H1 (cell line): Measurements from ENCODE around the gene FFAR2. TPM values are rescaled to one million over a fixed set of nuclear protein-coding genes. Genes with fewer than 3 reads are reported as not detected.

ENCODE experiments used
- CTCF ChIA-PET: fragments of 300-600 bp; sonication (Branson Sonifier 250); formaldehyde crosslinking; loops from one replicate; lab custom pipeline; 2021; ENCODE audit not compliant: partially characterized antibody; lab: Charles Lee
- POLR2A ChIA-PET: fragments of 300-600 bp; sonication (Branson Sonifier 250); formaldehyde crosslinking; loops from one replicate; lab custom pipeline; 2021; ENCODE audit warnings: inconsistent platforms; ENCODE audit not compliant: partially characterized antibody; lab: Charles Lee
- DNase-seq, 2 experiments: peaks; one replicate each; pipeline versions ENCODE4 v3.0.0 to v3.0.0-alpha.2; 2010 to 2022; ENCODE audit warnings: low spot score in 2 of 2, low read depth in 1 of 2, mixed read lengths in 1 of 2
- FAIRE-seq: peaks from 2 replicates; lab custom pipeline; 2011; peaks lifted over from hg19 to GRCh38; lab: Jason Lieb, UNC
- H2AFZ ChIP-seq: 2 replicates; pipeline ENCODE4 v1.8.1; 2012; ENCODE audit warnings: low read length, inconsistent platforms
- H2AK5ac ChIP-seq: 2 replicates; pipeline ENCODE4 v1.6.1; 2013; ENCODE audit warnings: low read depth, low read length
- H2BK120ac ChIP-seq: replicated peaks from 2 replicates; pipeline ENCODE3; 2013; ENCODE audit warnings: low read depth, low read length, inconsistent platforms
- H2BK12ac ChIP-seq: 2 replicates; pipeline ENCODE4 v1.6.1; 2013; ENCODE audit warnings: low read depth, low read length
- H2BK15ac ChIP-seq: 2 replicates; pipeline ENCODE4 v1.6.1; 2013; ENCODE audit warnings: low read length
- H2BK20ac ChIP-seq: 2 replicates; pipeline ENCODE4 v1.6.1; 2013; ENCODE audit warnings: low read length
- H2BK5ac ChIP-seq: 2 replicates; pipeline ENCODE4 v1.6.1; 2013; ENCODE audit warnings: low read depth, low read length
- H3K14ac ChIP-seq: 2 replicates; pipeline ENCODE4 v1.6.1; 2013; ENCODE audit warnings: inconsistent platforms; ENCODE audit not compliant: insufficient read length
- H3K18ac ChIP-seq: 2 replicates; pipeline ENCODE4 v1.6.1; 2013; ENCODE audit warnings: low read length; ENCODE audit errors: extremely low read depth
- H3K23ac ChIP-seq: 2 replicates; pipeline ENCODE4 v1.6.1; 2013; ENCODE audit warnings: inconsistent platforms; ENCODE audit not compliant: insufficient read length
- H3K23me2 ChIP-seq: 2 replicates; pipeline ENCODE4 v1.6.1; 2013; ENCODE audit warnings: low read depth, low read length
- H3K27ac ChIP-seq: 2 replicates; pipeline ENCODE4 v1.6.1; 2011; ENCODE audit warnings: low read depth, low read length, inconsistent platforms
- H3K27me3 ChIP-seq, 4 experiments: replicated peaks in 1 of 4; 1 replicate in 1 of 4; 2 replicates in 3 of 4; pipeline versions ENCODE4 v1.6.1 to v1.8.1; 2011 to 2013; ENCODE audit warnings: low read length in 3 of 4, mild to moderate bottlenecking in 3 of 4, inconsistent platforms in 2 of 4, mixed read lengths in 2 of 4, moderate library complexity in 1 of 4; ENCODE audit not compliant: control insufficient read depth in 3 of 4, insufficient read depth in 3 of 4; ENCODE audit errors: extremely low read depth in 1 of 4
- H3K36me3 ChIP-seq, 4 experiments: 2 replicates each; pipeline versions ENCODE4 v1.6.1 to v1.8.1; 2011 to 2013; ENCODE audit warnings: mild to moderate bottlenecking in 4 of 4, low read length in 3 of 4, moderate library complexity in 2 of 4, control low read depth in 1 of 4, inconsistent platforms in 1 of 4; ENCODE audit not compliant: insufficient read depth in 4 of 4, control insufficient read depth in 2 of 4
- H3K4ac ChIP-seq: replicated peaks from 2 replicates; pipeline ENCODE3; 2013; ENCODE audit warnings: low read length, low read depth, mixed read lengths, inconsistent platforms; ENCODE audit not compliant: insufficient read length
- H3K4me1 ChIP-seq, 4 experiments: replicated peaks in 1 of 4; 1 replicate in 1 of 4; 2 replicates in 3 of 4; pipeline versions ENCODE4 v1.6.1 to v1.8.1; 2011 to 2013; ENCODE audit warnings: low read length in 3 of 4, inconsistent platforms in 2 of 4, mixed read lengths in 1 of 4; ENCODE audit not compliant: insufficient read depth in 4 of 4, control insufficient read depth in 3 of 4
- H3K4me2 ChIP-seq, 2 experiments: 2 replicates each; pipeline versions ENCODE4 v1.6.1 to v1.8.1; 2011 to 2013; ENCODE audit warnings: low read depth in 2 of 2, low read length in 2 of 2, control low read depth in 1 of 2, inconsistent platforms in 1 of 2, mild to moderate bottlenecking in 1 of 2; ENCODE audit not compliant: insufficient read depth in 1 of 2
- H3K4me3 ChIP-seq, 4 experiments: fragments of 200-600, 300-600 bp in 1 of 4; sonication (generic), shearing (Covaris generic), sonication (Bioruptor Twin) in 1 of 4; 2 replicates each; pipeline versions ENCODE4 v1.5.1 to v1.8.1; 2011 to 2016; ENCODE audit warnings: low read length in 4 of 4, low read depth in 3 of 4, control low read depth in 2 of 4, inconsistent platforms in 2 of 4, mild to moderate bottlenecking in 2 of 4, mixed read lengths in 1 of 4, moderate library complexity in 1 of 4; ENCODE audit not compliant: insufficient read depth in 2 of 4; ENCODE audit errors: extremely low read depth in 1 of 4
- H3K56ac ChIP-seq: replicated peaks from 2 replicates; pipeline ENCODE3; 2013; ENCODE audit warnings: low read depth, mild to moderate bottlenecking, mixed read lengths, low read length, inconsistent platforms; ENCODE audit not compliant: insufficient read length
- H3K79me1 ChIP-seq: 2 replicates; pipeline ENCODE4 v1.6.1; 2013; ENCODE audit warnings: low read depth, low read length, control low read depth
- H3K79me2 ChIP-seq, 2 experiments: 2 replicates each; pipeline versions ENCODE4 v1.6.1 to v1.8.1; 2012 to 2013; ENCODE audit warnings: low read length in 2 of 2, mild to moderate bottlenecking in 2 of 2, inconsistent platforms in 1 of 2; ENCODE audit not compliant: insufficient read depth in 2 of 2, control insufficient read depth in 1 of 2
- H3K9ac ChIP-seq, 4 experiments: replicated peaks in 1 of 4; 1 replicate in 1 of 4; 2 replicates in 3 of 4; pipeline versions ENCODE4 v1.6.1 to v1.8.1; 2011 to 2013; ENCODE audit warnings: low read depth in 3 of 4, low read length in 3 of 4, control low read depth in 2 of 4, mild to moderate bottlenecking in 2 of 4, moderate library complexity in 2 of 4, inconsistent platforms in 1 of 4; ENCODE audit errors: extremely low read depth in 1 of 4
- H3K9me3 ChIP-seq, 2 experiments: 2 replicates each; pipeline versions ENCODE4 v1.6.1 to v1.8.1; 2012 to 2013; ENCODE audit warnings: mild to moderate bottlenecking in 2 of 2, moderate library complexity in 2 of 2, control low read depth in 1 of 2, inconsistent platforms in 1 of 2, low read depth in 1 of 2, low read length in 1 of 2, mixed read lengths in 1 of 2; ENCODE audit not compliant: insufficient read depth in 2 of 2
- H4K20me1 ChIP-seq, 2 experiments: replicated peaks in 1 of 2; 2 replicates each; pipeline versions ENCODE3 to v1.8.1; 2011 to 2013; ENCODE audit warnings: inconsistent platforms in 2 of 2, low read length in 2 of 2, mild to moderate bottlenecking in 1 of 2; ENCODE audit not compliant: insufficient read depth in 2 of 2, control insufficient read depth in 1 of 2
- H4K5ac ChIP-seq: 2 replicates; pipeline ENCODE4 v1.6.1; 2013; ENCODE audit warnings: low read length, low read depth, mixed read lengths, inconsistent platforms; ENCODE audit not compliant: insufficient read length
- H4K8ac ChIP-seq: 2 replicates; pipeline ENCODE4 v1.8.0; 2013; ENCODE audit warnings: mild to moderate bottlenecking, moderate library complexity, low read length, inconsistent platforms; ENCODE audit not compliant: insufficient read depth; ENCODE audit errors: extremely low read depth
- H4K91ac ChIP-seq: replicated peaks from 2 replicates; pipeline ENCODE3; 2013; ENCODE audit warnings: low read length, mixed read lengths, inconsistent platforms; ENCODE audit not compliant: insufficient read length
- ASH2L ChIP-seq: fragments of 200-600, 300-600 bp; sonication (generic); IDR thresholded peaks from one replicate; pipeline ENCODE4 v1.7.1; 2017; ENCODE audit warnings: low read length
- FOSL1 ChIP-seq: IDR thresholded peaks from 2 replicates; pipeline ENCODE4 v1.6.1; 2011; ENCODE audit warnings: mild to moderate bottlenecking, low read depth, low read length, moderate library complexity; ENCODE audit not compliant: insufficient read depth
- KDM5A ChIP-seq: fragments of 200-600 bp; IDR thresholded peaks from 2 replicates; pipeline ENCODE4 v1.7.1; 2012; ENCODE audit warnings: mild to moderate bottlenecking, low read length, inconsistent platforms, mixed read lengths
- SIX5 ChIP-seq: IDR thresholded peaks from 2 replicates; pipeline ENCODE4 v1.6.1; 2011; ENCODE audit warnings: mild to moderate bottlenecking, low read depth, low read length
- TBP ChIP-seq: IDR thresholded peaks from 2 replicates; pipeline ENCODE4 v1.6.1; 2011; ENCODE audit warnings: low read depth, low read length, improper control_type of control experiment
- WGBS, 2 experiments: shearing (Covaris generic) in 1 of 2; methylation state at CpG; one replicate each; pipeline versions ENCODE4 v1.1.6 to v1.1.7; 2013 to 2015; ENCODE audit warnings: low lambda C conversion rate in 2 of 2, mixed read lengths in 2 of 2, inconsistent platforms in 1 of 2, low coverage in 1 of 2, missing lambda C conversion rate in 1 of 2; ENCODE audit not compliant: insufficient replicate concordance in 2 of 2, insufficient coverage in 1 of 2, insufficient read length in 1 of 2; ENCODE audit errors: extremely low coverage in 1 of 2, missing lambda C conversion rate in 1 of 2; 5-methylcytosine and 5-hydroxymethylcytosine counted together
- polyA plus RNA-seq, 7 experiments: library from polyadenylated mRNA; depleted of rRNA in 3 of 7; stranded (reverse) in 5 of 7; unstranded in 2 of 7; fragments of >200 nt in 5 of 7; fragments of 200-250 nt in 2 of 7; gene quantifications; 1 replicate in 5 of 7; 2 replicates in 1 of 7; 4 replicates in 1 of 7; pipeline versions ENCODE4 v1.2.1 to v1.2.3, GENCODE V29; 2011 to 2013; ENCODE audit warnings: missing spikeins in 2 of 7, mixed read lengths in 2 of 7
- total RNA-seq: library from RNA; stranded (reverse); fragmentation: NEBNext Ultra II Directional; extraction: Animal tissue kit (Norgen Biotek cat#: 25700); gene quantifications from 2 replicates; pipeline ENCODE4 v1.2.1, GENCODE V29; 2021

FFAR2 gene
- total and polyA plus RNA-seq, 2 of the 8 experiments (the other 6 are each of a cell fraction or from before 2014, with no cell fraction given): not detected

GRCh38 chr19:35445826-35446593, 2.0 kb upstream of the FFAR2 start:
- no peak overlapping the region for H3K4ac ChIP-seq
- no peak overlapping the region for H2BK15ac ChIP-seq
- no peaks in the 10 kb centered on the region for H3K36me3 ChIP-seq
- peaks cover 0 to 5% (median 0%) of the 10 kb centered on the region in 4 experiments; a peak in 3 of 7 replicates for H3K27me3 ChIP-seq
- no peaks in the 10 kb centered on the region for H3K79me1 ChIP-seq
- no peak overlapping the region for H3K14ac ChIP-seq
- DNase-seq (no peak), FAIRE-seq (no peak)
- peaks cover 0 to 4% (median 0%) of the 10 kb centered on the region in 4 experiments; a peak in 1 of 7 replicates for H3K4me1 ChIP-seq
- WGBS, 2 experiments: 86% methylated on average over 21 of the region's 21 CpGs; no CpG with 5 or more reads in 1 of the 2 experiments
- H3K56ac ChIP-seq: no peak overlapping the region
- H3K18ac ChIP-seq: no peak overlapping the region
- CTCF ChIA-PET: interaction anchor here (0.7 to 1.1 kb wide), 3 partner anchors 11 to 60 kb away, joined by 3 read pairs; no protein-coding TSS in a partner anchor
- H4K8ac ChIP-seq: peak overlapping the region; percentile 84; the same call in 1 of the 2 replicates
- H2BK5ac ChIP-seq: no peak overlapping the region
- POLR2A ChIA-PET: no interaction called here
- H2AFZ ChIP-seq: no peak overlapping the region
- H4K91ac ChIP-seq: no peak overlapping the region
- H3K23me2 ChIP-seq: no peaks in the 10 kb centered on the region
- TF ChIP-seq ASH2L (no peak), KDM5A (no peak), SIX5 (no peak), FOSL1 (no peak), TBP (no peak)
- TF ChIP-seq, all 59 proteins: peak for 0
- no peak overlapping the region for H3K4me2 ChIP-seq
- H3K27ac ChIP-seq: no peak overlapping the region
- no peak overlapping the region for H4K5ac ChIP-seq
- H3K9me3 ChIP-seq: no peaks in the 10 kb centered on the region
- no peak overlapping the region for H3K4me3 ChIP-seq
- no peak overlapping the region for H2BK120ac ChIP-seq
- H2BK20ac ChIP-seq: no peak overlapping the region
- no peak overlapping the region for H3K23ac ChIP-seq
- 0 out of 2 replicates have a peak overlapping the region, but pooled peaks have one; percentile 6 for H2AK5ac ChIP-seq
- no peak overlapping the region for H3K9ac ChIP-seq
- no peaks in the 10 kb centered on the region for H4K20me1 ChIP-seq
- no peaks in the 10 kb centered on the region for H3K79me2 ChIP-seq
- H2BK12ac ChIP-seq: no peak overlapping the region
